Activated naive CD8-positive, alpha-beta T cell treated with anti-CD3 and anti-CD28 coated beads, Interleukin-2, amount 10 ng/mL, durations not matched to agents 7 days and 5 days (primary cell): ENCODE measurements around the gene SPTLC1. TPM values are rescaled to one million over a fixed set of nuclear protein-coding genes. Genes with fewer than 3 reads are reported as not detected.
"Not testable (repeated sequence)": the region's sequence is repeated elsewhere in the genome, so short reads cannot be mapped to it uniquely, and the experiment has no call there.

ENCODE experiments used
- ATAC-seq: fragments of 150-1000 bp; cut with Tn5 transposase; one replicate; pipeline ENCODE4 v1.10.0; 2021; ENCODE audit warnings: low read depth, moderate library complexity
- POLR2A ChIA-PET: fragments of 350-600 bp; sonication (Branson Sonifier 250); formaldehyde crosslinking; loops from one replicate; lab custom pipeline; 2021; ENCODE audit warnings: antibody characterized with exemption; lab: Charles Lee
- DNase-seq: peaks from one replicate; pipeline ENCODE4 v3.0.0; 2021
- H3K27ac Mint-ChIP-seq: one replicate; pipeline ENCODE4 v1.8.0; 2022; ENCODE audit warnings: mild to moderate bottlenecking, mixed read lengths
- H3K27me3 Mint-ChIP-seq: one replicate; pipeline ENCODE4 v1.8.0; 2022; ENCODE audit warnings: mild to moderate bottlenecking, moderate library complexity, mixed read lengths
- H3K36me3 Mint-ChIP-seq: one replicate; pipeline ENCODE4 v1.8.0; 2021; ENCODE audit warnings: mild to moderate bottlenecking, mixed read lengths
- H3K4me1 Mint-ChIP-seq: one replicate; pipeline ENCODE4 v1.8.0; 2021; ENCODE audit warnings: mixed read lengths
- H3K4me3 Mint-ChIP-seq: one replicate; pipeline ENCODE4 v1.8.0; 2022; ENCODE audit warnings: mild to moderate bottlenecking, moderate library complexity, mixed read lengths
- H3K9me3 Mint-ChIP-seq: one replicate; pipeline ENCODE4 v1.8.0; 2021; ENCODE audit warnings: mixed read lengths
- total RNA-seq, 2 experiments: library from RNA; stranded (reverse); gene quantifications; one replicate each; pipeline ENCODE4 v1.2.3, GENCODE V29; 2021

SPTLC1 gene
- total RNA-seq, 2 experiments from 2014 or later: 50.2 to 51.4 TPM

- no peak overlapping the region for H3K4me3 Mint-ChIP-seq
- POLR2A ChIA-PET: no interaction called here
- H3K27ac Mint-ChIP-seq: no peak overlapping the region
- H3K9me3 Mint-ChIP-seq: peaks cover 1% of the 10 kb centered on the region
- H3K27me3 Mint-ChIP-seq: no peaks in the 10 kb centered on the region
- H3K36me3 Mint-ChIP-seq: peaks cover 19% of the 10 kb centered on the region
- no peaks in the 10 kb centered on the region for H3K4me1 Mint-ChIP-seq
- ATAC-seq (no peak), DNase-seq (no peak)
These were observed 85.7 kb downstream of the SPTLC1 start for GRCh38 chr9:92029553-92029952.

GRCh38 chr9:92026206-92027002 is 88.8 kb downstream of the SPTLC1 start:
- H3K27me3 Mint-ChIP-seq: peaks cover 2% of the 10 kb centered on the region
- no peaks in the 10 kb centered on the region for H3K4me1 Mint-ChIP-seq
- peaks cover 6% of the 10 kb centered on the region for H3K36me3 Mint-ChIP-seq
- POLR2A ChIA-PET: no interaction called here
- H3K9me3 Mint-ChIP-seq: peaks cover 7% of the 10 kb centered on the region
- H3K27ac Mint-ChIP-seq: no peak overlapping the region
- no peak overlapping the region for H3K4me3 Mint-ChIP-seq
- ATAC-seq (no peak), DNase-seq (no peak)

GRCh38 chr9:92021785-92022541 is 93.2 kb downstream of the SPTLC1 start:
- H3K4me1 Mint-ChIP-seq, H3K27me3 Mint-ChIP-seq, H3K36me3 Mint-ChIP-seq, POLR2A ChIA-PET, H3K9me3 Mint-ChIP-seq, ATAC-seq, H3K4me3 Mint-ChIP-seq, H3K27ac Mint-ChIP-seq, DNase-seq: not testable (repeated sequence)

- Mint-ChIP-seq H3K27me3 (peaks cover 5% of the 10 kb centered on the region), H3K27ac (no peak overlapping the region), H3K4me3 (no peak overlapping the region), H3K36me3 (no peaks in the 10 kb centered on the region), H3K9me3 (peaks cover 5% of the 10 kb centered on the region), H3K4me1 (no peaks in the 10 kb centered on the region)
- ATAC-seq (no peak), DNase-seq (no peak)
- POLR2A ChIA-PET: no interaction called here
These were observed 95.6 kb downstream of the SPTLC1 start for GRCh38 chr9:92019658-92020057.

DNA sequence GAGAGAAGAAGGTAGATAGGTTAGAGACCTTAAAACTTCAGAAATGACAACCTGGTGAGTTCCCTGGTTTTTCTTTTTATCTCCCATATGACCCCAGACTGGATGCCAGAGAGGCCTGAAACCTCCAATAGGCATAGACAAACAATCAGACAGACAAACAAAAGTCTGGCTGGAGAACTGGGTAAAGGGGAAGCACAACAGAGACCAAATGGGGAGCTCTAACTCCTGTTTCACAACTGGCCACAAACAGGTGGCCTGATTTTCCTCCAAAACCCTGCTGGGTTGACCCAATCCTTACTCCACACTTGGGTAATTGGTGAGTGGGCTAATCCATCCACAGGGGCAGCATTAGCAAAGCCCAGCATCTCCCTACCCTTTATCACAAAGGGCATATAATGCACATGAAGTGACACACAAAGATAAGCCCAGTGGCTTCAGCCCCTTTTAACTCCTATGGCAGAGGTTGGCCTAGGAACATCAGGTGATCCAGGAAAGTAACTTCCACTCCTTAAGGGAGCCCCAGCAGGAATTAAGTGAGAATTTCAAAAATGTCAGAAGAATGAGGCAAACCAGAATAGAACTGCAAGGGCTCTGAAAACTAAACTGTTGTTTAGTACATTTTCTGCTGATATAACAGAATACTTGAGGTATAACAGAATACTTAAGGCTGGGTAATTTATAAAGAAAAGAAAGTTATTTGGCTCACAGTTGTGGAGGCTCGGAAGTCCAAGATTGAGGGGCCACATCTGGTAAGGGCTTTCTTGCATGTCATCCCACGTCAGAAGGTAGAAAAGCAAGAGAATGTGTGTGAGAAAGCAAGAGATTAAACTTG is 104.3 kb downstream of the SPTLC1 start:
- DNase-seq (no peak), ATAC-seq (no peak)
- Mint-ChIP-seq H3K4me3 (no peak overlapping the region), H3K36me3 (no peaks in the 10 kb centered on the region), H3K27ac (no peak overlapping the region), H3K9me3 (no peaks in the 10 kb centered on the region), H3K27me3 (peaks cover 37% of the 10 kb centered on the region), H3K4me1 (no peaks in the 10 kb centered on the region)
- POLR2A ChIA-PET: no interaction called here

DNA sequence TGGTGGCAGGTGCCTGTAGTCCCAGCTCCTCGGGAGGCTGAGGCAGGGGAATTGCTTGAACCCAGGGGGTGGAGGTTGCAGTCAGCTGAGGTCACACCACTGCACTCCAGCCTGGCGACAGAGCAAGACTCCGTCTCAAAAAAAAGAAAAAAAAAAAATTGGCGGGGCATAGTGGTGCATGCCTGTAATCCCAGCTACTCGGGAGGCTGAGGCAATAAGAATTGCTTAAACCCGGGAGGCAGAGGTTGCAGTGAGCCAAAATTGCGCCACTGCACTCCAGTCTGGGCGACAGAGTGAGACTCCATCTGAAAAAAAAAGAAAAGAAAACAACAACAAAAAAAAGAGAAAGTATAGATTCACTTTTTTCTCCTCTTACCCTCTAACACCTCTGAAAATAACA is 105.0 kb downstream of the SPTLC1 start:
- POLR2A ChIA-PET, H3K9me3 Mint-ChIP-seq, H3K36me3 Mint-ChIP-seq, DNase-seq, H3K4me1 Mint-ChIP-seq, ATAC-seq, H3K27ac Mint-ChIP-seq, H3K4me3 Mint-ChIP-seq: not testable (repeated sequence)
- H3K27me3 Mint-ChIP-seq: peaks cover 37% of the 10 kb centered on the region

GRCh38 chr9:92008041-92008440 is 107.2 kb downstream of the SPTLC1 start:
- no peak for DNase-seq
- Mint-ChIP-seq H3K36me3 (no peaks in the 10 kb centered on the region), H3K27me3 (peaks cover 24% of the 10 kb centered on the region), H3K4me3 (no peak overlapping the region), H3K27ac (no peak overlapping the region), H3K4me1 (no peaks in the 10 kb centered on the region), H3K9me3 (no peaks in the 10 kb centered on the region)
- POLR2A ChIA-PET: no interaction called here
- no peak for ATAC-seq

DNA sequence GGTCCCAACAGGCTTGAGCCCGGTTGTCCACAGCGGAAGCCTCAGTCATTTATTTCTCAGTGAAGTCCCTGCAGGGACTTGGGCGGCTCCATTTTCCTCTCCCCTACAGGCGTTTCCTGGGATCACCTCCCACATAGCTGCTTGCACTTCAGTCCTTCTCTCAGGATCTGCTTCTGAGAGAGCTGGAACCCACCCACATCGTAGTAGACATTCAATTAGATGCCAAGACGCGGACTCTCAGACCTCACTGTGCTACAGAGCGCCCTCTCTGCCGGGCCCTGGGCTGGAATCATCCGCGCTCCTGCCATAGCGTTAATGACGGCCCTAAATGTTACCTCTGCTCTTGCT is 111.2 kb downstream of the SPTLC1 start:
- Mint-ChIP-seq H3K4me3 (no peak overlapping the region), H3K27ac (no peak overlapping the region), H3K9me3 (no peaks in the 10 kb centered on the region), H3K27me3 (peaks cover 16% of the 10 kb centered on the region), H3K4me1 (no peaks in the 10 kb centered on the region), H3K36me3 (no peaks in the 10 kb centered on the region)
- POLR2A ChIA-PET: no interaction called here
- DNase-seq (no peak), ATAC-seq (no peak)

- Mint-ChIP-seq H3K9me3 (no peaks in the 10 kb centered on the region), H3K4me1 (no peaks in the 10 kb centered on the region), H3K4me3 (no peak overlapping the region), H3K36me3 (no peaks in the 10 kb centered on the region), H3K27ac (no peak overlapping the region), H3K27me3 (peaks cover 16% of the 10 kb centered on the region)
- DNase-seq (no peak), ATAC-seq (no peak)
- POLR2A ChIA-PET: no interaction called here
These were observed 111.7 kb downstream of the SPTLC1 start for GRCh38 chr9:92003308-92004044.

GRCh38 chr9:92001948-92002347 is 113.3 kb downstream of the SPTLC1 start:
- DNase-seq, POLR2A ChIA-PET, ATAC-seq, H3K27ac Mint-ChIP-seq, H3K36me3 Mint-ChIP-seq, H3K4me3 Mint-ChIP-seq, H3K4me1 Mint-ChIP-seq, H3K9me3 Mint-ChIP-seq: not testable (repeated sequence)
- peaks cover 12% of the 10 kb centered on the region for H3K27me3 Mint-ChIP-seq

- DNase-seq: no peak
- H3K27ac Mint-ChIP-seq: no peak overlapping the region
These were observed 114.0 kb downstream of the SPTLC1 start for GRCh38 chr9:92001244-92001643.

GRCh38 chr9:91995000-91995655 is 120.1 kb downstream of the SPTLC1 start:
- H3K36me3 Mint-ChIP-seq: no peaks in the 10 kb centered on the region
- no peak overlapping the region for H3K4me3 Mint-ChIP-seq
- H3K27ac Mint-ChIP-seq: no peak overlapping the region
- POLR2A ChIA-PET: no interaction called here
- ATAC-seq: no peak
- H3K4me1 Mint-ChIP-seq: no peaks in the 10 kb centered on the region
- DNase-seq: no peak
- peaks cover 32% of the 10 kb centered on the region for H3K27me3 Mint-ChIP-seq
- H3K9me3 Mint-ChIP-seq: no peaks in the 10 kb centered on the region

More at GRCh38 chr9:92001244-92001643, 114.0 kb downstream of the SPTLC1 start:
- no peak for ATAC-seq
- Mint-ChIP-seq H3K27me3 (peaks cover 16% of the 10 kb centered on the region), H3K36me3 (no peaks in the 10 kb centered on the region), H3K4me3 (no peak overlapping the region), H3K4me1 (no peaks in the 10 kb centered on the region), H3K9me3 (no peaks in the 10 kb centered on the region)
- POLR2A ChIA-PET: no interaction called here
